ENCODE results near the gene RALGAPA2. TPM values are rescaled to one million over a fixed set of nuclear protein-coding genes. Genes with fewer than 3 reads are reported as not detected.
A peak's percentile ranks its signal among the peaks of the same experiment; 100 is the strongest.
"Not testable (repeated sequence)": the region's sequence is repeated elsewhere in the genome, so short reads cannot be mapped to it uniquely, and the experiment has no call there.

RALGAPA2 gene
- polyA plus RNA-seq, 1 donor, result 24.9 TPM

DNA sequence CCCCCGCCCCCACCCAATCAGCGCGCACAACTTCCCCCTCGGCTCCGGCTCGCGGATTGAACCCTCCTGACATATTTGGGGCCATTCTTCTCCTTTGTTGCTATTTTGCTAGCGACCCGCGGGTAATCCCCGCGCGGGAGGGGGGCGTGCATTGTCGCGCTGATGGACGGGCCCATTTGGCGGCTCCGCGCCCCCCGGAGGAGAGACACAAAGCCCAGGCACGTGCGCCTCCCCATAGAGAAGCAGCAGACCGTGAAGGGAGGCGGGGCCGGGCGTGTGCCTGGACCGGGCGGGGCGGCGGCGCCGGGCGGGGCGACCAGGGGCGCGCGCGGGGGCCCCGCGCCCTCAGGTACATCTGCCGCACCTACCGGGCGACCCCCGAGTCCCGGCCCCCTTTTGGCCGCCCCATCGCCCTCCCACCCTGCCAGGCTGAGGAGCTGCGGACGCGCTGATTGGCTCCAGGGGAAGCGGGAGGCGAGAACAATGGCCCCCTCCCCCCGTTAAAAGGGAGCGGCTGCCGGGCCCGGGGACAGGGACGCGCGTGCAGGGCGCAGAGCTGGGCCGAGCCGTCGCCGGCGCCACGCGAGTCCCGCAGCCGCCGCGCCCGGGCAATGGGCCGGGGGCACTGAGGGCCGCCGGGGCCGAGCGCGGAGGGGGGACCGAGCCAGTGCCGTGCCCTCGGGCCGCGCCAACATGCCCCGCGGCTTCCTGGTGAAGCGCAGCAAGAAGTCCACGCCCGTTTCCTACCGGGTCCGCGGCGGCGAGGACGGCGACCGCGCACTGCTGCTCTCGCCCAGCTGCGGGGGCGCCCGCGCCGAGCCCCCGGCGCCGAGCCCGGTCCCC is 344.6 kb downstream of the RALGAPA2 start, which contains the start of gene INSM1:
Gene INSM1, plus strand, starts transcription at position 530 of the 843 bp plus-strand sequence. Its CDS starts 164 bp downstream, at position 694.
- DNase-seq, result no peak

DNA sequence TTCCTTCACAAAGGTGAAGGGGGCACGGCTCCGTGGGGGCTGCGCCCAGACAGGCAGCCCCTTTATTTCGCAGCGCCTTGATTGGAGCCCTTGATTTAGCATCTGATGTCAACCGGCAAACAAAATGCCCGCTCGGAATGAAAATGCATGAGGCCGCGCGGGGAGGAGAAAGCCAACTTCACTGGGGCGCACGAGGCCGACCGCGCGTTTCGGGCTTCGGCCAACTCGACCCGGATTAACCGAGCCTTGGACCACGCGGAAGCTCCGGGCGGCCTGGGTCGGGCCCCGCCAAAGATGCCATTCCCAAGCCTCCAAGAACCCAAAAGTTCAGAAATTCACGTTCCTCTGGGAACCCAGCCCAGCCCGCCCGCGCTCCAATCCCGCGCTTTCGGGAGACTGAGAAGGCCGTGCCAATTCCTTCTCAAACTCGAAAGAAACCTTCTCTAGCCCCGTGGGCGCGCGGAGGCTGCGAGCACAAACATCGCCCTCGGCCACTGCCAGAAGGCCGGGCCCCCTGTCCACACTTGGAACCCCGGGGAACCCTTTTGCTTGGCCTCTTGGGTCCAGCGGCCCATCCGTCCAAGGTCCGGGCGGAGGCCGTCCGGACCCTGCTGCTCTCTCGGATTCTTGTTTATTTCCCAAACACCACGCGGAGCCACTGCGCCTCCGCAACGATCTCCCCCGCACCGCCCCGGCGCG is 345.4 kb downstream of the RALGAPA2 start:
- DNase-seq, result no peak

DNA sequence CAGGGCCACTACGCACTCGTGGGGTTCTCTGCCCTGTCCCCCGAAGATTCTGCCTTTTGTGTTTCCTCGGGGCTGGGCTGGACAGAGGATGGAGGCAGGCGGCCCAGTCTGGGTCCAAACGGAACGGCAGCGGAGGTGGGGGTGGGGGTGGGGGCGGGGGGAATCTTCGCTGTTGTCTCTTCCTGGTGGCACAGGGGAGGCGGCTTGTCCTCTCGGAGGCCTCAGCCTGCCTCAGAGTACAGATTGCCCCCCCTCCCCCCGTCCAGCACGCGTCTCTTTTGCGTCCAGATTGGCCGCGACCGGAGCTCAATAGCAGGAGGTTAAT is 345.9 kb downstream of the RALGAPA2 start:
- DNase-seq, result no peak

DNA sequence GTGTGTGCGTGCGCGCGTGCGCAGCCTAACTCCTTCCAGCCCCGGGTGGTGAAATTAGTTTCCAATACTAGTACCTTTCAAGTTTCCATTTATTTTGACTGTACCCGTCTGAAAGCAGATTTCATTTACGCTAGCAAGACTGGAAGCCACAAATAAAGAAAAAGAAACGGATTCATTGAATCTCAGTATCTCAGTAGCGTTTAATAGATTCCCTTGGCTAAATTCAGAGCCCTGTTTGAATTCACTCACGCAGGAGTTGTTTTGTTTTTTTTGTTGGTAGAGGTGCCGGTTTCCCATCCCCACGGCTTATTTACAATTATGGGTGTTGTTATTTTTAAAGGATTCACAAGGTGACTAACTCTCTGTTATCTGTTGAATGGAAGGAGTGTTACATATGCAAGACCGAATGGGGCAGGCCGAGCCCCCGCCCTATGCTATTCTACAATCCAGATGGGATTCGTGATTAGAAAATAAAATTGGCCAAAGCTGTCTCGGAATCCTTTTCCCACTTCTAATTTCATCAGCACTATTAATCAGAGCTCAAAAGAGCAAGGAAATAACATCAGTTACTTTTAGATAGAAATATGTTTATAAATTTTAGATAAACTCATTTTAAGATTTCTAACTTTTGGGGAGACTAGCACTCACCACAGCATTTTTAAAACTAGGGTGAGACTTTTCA is 346.8 kb downstream of the RALGAPA2 start:
- DNase-seq, result no peak

DNA sequence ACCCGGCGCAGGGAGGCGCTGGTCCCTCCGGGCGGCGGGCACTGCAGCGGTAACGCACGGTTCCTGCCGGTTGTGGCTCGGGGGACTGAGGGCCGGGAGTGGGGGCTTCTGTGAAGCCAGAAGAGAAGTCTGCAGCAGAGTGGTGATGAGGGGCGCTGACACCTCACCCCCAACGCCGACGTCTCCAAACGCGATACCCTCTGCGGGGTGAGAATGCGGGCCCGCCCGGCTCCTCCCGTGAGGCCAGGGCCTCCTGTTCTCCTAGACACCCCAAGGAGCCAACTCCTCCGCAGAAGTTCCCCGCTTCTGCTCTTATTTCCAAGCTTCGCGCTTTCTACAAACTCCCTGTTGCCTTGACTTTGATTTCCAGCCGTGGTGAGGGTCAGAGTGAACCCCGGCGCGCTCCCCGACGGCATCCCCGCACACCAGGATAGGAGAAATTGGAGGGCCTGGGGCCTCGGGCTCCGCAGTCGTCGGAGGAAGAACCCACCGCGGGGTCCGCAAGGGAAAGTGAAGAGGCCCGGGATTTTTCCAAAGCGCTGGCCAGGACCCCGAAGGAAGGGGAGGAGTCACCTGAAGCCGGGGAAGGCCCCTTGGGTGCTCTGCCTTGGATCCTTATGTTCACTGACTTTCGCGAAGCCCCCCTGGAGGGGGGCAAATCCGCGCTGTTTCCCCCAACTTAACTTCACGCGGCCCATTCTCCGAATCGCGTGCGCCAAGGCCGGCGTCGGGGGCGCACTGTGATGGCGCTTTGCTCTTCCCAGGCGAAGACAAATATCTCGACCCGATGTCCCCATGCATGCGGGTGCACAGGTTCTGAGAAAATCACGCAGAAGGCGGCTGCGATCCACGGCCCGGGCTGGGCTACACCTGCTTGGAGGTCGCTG is 347.6 kb downstream of the RALGAPA2 start:
- no peak for DNase-seq

DNA sequence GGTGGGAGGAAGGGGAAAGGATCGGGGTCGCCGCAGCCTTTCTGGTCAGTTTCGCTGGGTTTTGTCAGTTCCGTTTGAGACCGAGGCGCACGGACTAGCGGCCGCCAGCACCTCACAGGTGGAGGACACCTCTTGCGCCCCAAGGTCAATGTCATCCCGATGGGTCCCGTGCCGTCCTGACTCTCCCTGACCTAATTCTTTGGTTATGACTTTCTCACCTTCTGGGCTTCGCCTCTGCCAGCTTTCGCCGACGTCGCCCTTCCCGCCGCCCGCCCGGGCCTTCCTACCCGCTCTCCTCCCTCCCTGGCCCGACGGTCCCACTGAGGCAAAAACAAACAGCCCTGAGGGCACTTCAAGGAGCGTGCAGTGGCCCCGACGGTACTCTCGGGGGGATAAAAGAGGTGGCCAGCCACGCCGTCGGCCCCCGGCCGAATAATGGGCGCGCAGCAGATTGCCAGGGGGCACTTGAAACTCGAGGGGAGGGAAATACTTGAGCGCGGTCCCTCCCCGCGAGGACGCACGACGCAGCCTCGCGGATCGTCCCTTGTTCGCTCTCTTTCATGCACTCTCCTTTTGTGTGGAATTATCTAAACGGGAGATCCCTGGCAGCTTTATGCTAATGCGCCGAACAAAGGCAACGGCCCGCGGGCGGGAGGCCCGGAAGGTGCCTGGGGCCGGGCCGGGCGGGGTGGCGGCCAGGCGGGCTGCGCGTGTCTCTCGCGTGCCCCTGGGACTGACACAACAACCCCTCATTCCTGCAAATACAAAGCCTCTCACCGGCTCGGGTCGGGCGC is 348.4 kb downstream of the RALGAPA2 start:
- DNase-seq, result no peak

DNA sequence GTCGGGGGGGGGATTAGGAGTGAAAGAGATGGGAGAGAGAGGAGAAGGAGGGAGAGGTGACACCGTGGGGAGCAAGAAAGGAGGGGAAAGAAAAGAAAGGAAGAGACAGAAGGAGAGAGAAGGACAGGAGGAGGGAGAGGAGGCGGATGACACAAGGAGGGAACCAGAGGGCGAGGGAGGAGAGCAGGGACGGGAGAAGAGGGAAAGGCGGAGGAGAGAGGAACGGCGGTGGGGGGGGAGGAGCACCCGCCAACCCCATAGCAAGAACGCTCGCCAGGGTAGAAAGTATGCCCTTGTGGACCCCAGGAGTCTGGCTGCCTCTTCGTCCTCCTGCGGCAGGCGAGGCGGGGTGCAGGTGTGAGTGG is 349.0 kb downstream of the RALGAPA2 start:
- no peak for DNase-seq

DNA sequence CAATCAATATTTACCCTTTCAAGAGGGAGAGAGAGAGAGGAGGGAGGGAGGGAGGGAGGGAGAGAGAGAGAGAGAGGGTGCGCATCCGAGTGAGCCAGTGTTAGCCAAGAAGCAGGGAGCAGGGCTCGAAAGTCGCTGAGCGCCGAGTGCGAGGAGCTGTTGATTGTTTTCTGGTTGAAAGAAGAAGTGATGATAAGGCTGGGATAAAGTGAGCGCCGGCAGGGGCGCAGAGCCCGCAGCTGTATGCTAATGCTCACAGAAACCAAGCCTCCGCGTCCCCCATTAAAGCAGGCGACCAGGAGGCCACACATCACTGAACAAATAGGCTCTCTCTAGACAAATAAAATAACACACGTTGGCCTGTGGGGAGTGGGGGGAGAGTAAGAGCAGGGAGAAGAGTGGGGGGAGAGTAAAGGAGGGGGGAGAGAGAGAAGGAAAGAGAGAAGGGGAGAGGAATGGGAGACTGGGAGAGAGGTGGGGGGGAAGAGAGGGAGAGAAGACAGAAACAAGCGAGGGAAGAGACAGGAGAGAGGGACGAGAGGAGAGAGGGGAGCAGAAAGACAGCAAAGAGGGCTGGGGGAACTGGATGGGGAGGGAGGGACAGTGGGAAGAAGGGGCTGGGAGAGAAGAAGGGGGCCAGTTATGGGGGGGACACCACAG is 349.5 kb downstream of the RALGAPA2 start:
- DNase-seq, result no peak

DNA sequence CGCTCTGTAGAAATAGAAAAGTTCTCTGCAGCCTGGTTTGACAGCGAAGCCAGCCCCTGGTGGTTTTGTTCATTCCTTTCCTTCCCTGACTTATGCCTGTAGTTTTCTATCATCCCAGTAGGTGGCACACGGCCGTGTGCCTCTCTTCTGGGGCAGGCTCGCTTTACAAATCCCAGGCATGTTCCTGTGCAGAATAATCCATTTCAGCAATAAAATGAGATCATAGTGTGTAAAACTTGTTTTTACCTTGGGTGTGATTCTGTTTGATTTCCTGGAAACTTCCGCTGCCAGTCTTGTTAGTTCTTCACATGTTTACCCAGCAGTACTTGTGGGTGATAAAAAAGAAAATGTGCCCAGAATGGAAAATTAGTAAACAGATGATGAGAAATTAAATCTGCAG is 352.0 kb downstream of the RALGAPA2 start:
- peak; percentile 71 for DNase-seq

DNA sequence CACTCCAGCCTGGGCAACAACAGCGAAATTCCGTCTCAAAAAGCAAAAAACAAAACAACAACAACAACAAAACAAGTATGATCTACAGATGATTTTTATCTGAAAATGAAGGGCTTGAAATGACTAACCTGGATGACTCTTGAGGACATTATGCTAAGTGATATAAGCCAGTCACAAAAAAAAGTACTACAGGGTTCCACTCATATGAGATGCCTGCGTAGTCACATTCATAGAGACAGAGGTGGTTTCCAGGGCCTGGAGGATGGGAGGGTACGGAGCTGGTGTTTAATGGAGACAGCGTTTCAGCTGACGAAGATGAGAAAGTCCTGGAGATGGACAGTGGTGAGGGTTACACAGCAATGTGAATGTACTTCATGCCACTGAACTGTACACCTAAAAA is 352.8 kb downstream of the RALGAPA2 start:
- no peak for DNase-seq

DNA sequence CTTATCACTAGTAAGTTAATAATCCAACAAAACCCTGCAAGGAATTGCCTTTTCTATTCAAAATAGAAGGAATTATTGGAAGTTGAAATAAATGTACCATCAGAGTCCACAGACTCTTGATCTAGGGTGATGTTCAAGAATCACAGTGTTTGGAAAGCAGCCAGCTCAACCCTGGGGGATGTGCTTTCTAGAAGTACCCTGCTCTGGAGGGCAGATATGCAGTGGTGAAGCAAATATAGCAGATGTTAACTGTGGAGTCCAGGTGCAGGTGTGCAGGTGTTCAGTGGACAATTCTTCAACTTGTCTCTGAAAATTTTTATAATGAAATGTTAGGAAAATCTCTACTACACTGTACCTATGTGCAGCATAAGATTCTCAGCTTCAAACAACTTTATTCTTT is 353.6 kb downstream of the RALGAPA2 start:
- no peak for DNase-seq

DNA sequence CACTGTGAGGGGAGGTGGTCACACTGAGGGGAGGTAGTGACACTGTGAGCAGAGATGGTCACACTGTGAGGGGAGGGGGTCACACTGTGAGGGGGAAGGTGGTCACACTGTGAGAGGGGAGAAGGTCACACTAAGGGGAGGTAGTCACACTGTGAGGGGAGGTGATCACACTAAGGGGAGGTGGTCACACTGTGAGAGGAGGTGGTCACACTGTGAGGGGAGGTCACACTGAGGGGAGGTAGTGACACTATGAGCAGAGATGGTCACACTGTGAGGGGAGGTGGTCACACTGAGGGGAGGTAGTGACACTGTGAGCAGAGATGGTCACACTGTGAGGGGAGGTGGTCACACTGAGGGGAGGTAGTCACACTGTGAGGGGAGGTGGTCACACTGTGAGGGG is 356.9 kb downstream of the RALGAPA2 start:
- DNase-seq, result not testable (repeated sequence)

DNA sequence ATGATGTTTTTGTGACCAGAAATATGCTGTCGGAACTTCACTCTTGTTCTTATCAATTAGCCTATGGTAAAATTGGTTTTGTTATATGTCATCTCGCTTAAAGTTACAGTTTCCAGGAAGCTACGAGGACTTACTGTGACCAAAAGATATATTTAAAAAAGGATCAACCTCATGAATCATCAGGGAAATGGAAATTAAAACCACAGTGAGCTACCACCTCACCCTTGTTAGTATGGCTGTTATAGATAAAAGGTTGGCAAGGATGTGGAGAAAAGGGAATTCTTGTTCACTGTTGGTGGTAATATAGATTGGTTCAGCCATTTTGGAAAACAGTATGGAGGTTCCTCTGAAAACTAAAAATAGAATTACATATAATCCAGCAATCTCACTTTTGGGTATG is 358.9 kb downstream of the RALGAPA2 start:
- no peak for DNase-seq

DNA sequence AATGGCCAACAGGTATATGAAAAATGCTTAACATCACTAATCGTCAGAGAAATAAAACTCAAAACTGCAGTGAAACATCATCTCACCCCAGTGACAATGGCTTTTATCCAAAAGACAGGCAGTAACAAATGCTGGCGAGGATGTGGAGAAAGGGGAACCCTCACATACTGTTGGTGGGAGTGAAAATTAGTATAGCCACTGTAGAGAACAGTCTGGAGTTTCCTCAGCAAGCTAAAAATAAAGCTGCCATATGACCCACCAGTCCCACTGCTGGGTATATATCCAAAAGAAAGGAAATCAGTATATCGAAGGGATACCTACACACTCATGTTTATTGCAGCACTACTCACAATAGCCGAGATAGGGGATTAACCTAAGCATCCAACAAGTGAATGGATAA is 368.0 kb downstream of the RALGAPA2 start:
- no peak for DNase-seq

DNA sequence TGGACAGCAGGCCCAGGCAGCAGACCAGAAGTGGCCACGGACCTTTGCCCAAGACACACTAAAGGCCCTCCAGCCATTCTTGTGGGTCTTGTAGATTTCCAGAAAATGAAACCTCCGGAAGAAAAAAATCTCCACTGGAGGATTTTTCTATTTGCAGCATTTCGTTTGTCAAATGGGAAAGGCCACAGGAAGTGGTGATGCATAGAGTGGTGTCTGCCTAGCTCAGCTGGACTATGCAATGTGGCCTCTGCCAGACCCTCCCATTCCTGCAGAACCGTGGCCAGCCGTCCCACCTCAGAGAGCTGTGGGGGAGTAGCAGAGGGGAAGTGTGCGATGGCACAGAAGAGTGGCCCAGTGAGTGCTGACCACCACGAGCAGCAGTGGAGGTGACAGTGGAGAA is 368.5 kb downstream of the RALGAPA2 start:
- DNase-seq, result no peak
